Mesendoderm (in vitro differentiated cells): ENCODE results near the gene NOTCH4.

Experiments
- DNase-seq: peaks from one replicate; pipeline ENCODE4 v3.0.0; 2013
- H2AK5ac ChIP-seq: 2 replicates; pipeline ENCODE4 v1.6.1; 2013; ENCODE audit warnings: low read length, inconsistent platforms
- H2BK120ac ChIP-seq: 2 replicates; pipeline ENCODE4 v1.6.1; 2013; ENCODE audit warnings: low read depth, mild to moderate bottlenecking, low read length, moderate library complexity, mixed read lengths
- H2BK15ac ChIP-seq: replicated peaks from 2 replicates; pipeline ENCODE4 v1.6.1; 2013; ENCODE audit warnings: low read depth, mild to moderate bottlenecking, moderate library complexity
- H2BK5ac ChIP-seq: 2 replicates; pipeline ENCODE4 v1.6.1; 2013; ENCODE audit warnings: low read length, inconsistent platforms
- H3K18ac ChIP-seq: 2 replicates; pipeline ENCODE4 v1.6.1; 2013; ENCODE audit warnings: mild to moderate bottlenecking, low read length, mixed read lengths
- H3K23ac ChIP-seq: one replicate; pipeline ENCODE4 v1.6.1; 2013; ENCODE audit warnings: low read length
- H3K27ac ChIP-seq: 2 replicates; pipeline ENCODE4 v1.5.1; 2013; ENCODE audit warnings: low read depth, mild to moderate bottlenecking, inconsistent platforms, low read length, moderate library complexity
- H3K27me3 ChIP-seq: 2 replicates; pipeline ENCODE4 v1.6.1; 2013; ENCODE audit warnings: low read length, control low read depth, mild to moderate bottlenecking, inconsistent platforms; ENCODE audit not compliant: insufficient read depth, poor library complexity
- H3K36me3 ChIP-seq: 2 replicates; pipeline ENCODE4 v1.6.1; 2013; ENCODE audit warnings: low read length, inconsistent platforms; ENCODE audit not compliant: control insufficient read depth, insufficient read depth
- H3K4ac ChIP-seq: one replicate; pipeline ENCODE4 v1.6.1; 2013; ENCODE audit warnings: low read depth, mild to moderate bottlenecking, low read length, moderate library complexity
- H3K4me1 ChIP-seq: 2 replicates; pipeline ENCODE4 v1.6.1; 2013; ENCODE audit warnings: low read depth, low read length, inconsistent platforms; ENCODE audit not compliant: control insufficient read depth
- H3K4me2 ChIP-seq: 2 replicates; pipeline ENCODE4 v1.6.1; 2013; ENCODE audit warnings: low read length
- H3K4me3 ChIP-seq: 2 replicates; pipeline ENCODE4 v1.5.1; 2013; ENCODE audit warnings: mild to moderate bottlenecking, low read length
- H3K56ac ChIP-seq: one replicate; pipeline ENCODE4 v1.6.1; 2013; ENCODE audit warnings: low read length
- H3K79me1 ChIP-seq: 2 replicates; pipeline ENCODE4 v1.6.1; 2013; ENCODE audit warnings: low read length, inconsistent platforms
- H3K79me2 ChIP-seq: 2 replicates; pipeline ENCODE4 v1.6.1; 2013; ENCODE audit warnings: mild to moderate bottlenecking, low read length; ENCODE audit not compliant: control insufficient read depth, insufficient read depth
- H3K9ac ChIP-seq: 2 replicates; pipeline ENCODE4 v1.6.1; 2013; ENCODE audit warnings: low read length, inconsistent platforms
- H4K5ac ChIP-seq: one replicate; pipeline ENCODE4 v1.6.1; 2013; ENCODE audit warnings: low read length
- H4K8ac ChIP-seq: one replicate; pipeline ENCODE4 v1.6.1; 2013; ENCODE audit warnings: low read depth, mild to moderate bottlenecking, control low read depth, low read length, moderate library complexity
- WGBS: extraction: QIAGEN DNeasy Blood & Tissue Kit; methylation state at CpG from one replicate; pipeline ENCODE4 v1.1.7; 2013; ENCODE audit warnings: low lambda C conversion rate, missing lambda C conversion rate; ENCODE audit not compliant: insufficient coverage; ENCODE audit errors: extremely low coverage; 5-methylcytosine and 5-hydroxymethylcytosine counted together

NOTCH4 gene

GRCh38 chr6:32176476-32177182 lies 47.2 kb downstream of the NOTCH4 start:
- peaks cover 25% of the 10 kb centered on the region for H3K79me1 ChIP-seq
- peak overlapping the region; percentile 91 for H3K56ac ChIP-seq
- peaks cover 37% of the 10 kb centered on the region for H3K79me2 ChIP-seq
- H2BK120ac ChIP-seq, result no peak overlapping the region
- 100% methylated on average over 1 of the region's 5 CpGs for WGBS
- H3K27ac ChIP-seq, result peak overlapping the region; percentile 89
- H3K27me3 ChIP-seq, result no peaks in the 10 kb centered on the region
- H3K4me1 ChIP-seq, result peaks cover 17% of the 10 kb centered on the region
- H3K4me3 ChIP-seq, result peak overlapping the region; percentile 18
- H2BK15ac ChIP-seq, result no peak overlapping the region
- H3K4me2 ChIP-seq, result peak overlapping the region; percentile 77
- H3K4ac ChIP-seq, result peak overlapping the region; percentile 89
- H4K5ac ChIP-seq, result peak overlapping the region; percentile 68
- DNase-seq, result no peak
- H3K18ac ChIP-seq, result peak overlapping the region; percentile 47
- H2AK5ac ChIP-seq, result peak overlapping the region; percentile 97
- H3K36me3 ChIP-seq, result peaks cover 1% of the 10 kb centered on the region
- peak overlapping the region; percentile 88 for H3K9ac ChIP-seq
- no peak overlapping the region for H4K8ac ChIP-seq
- peak overlapping the region; percentile 27 for H2BK5ac ChIP-seq
- H3K23ac ChIP-seq, result no peak overlapping the region

- Histone ChIP-seq H3K4me3 (peak within 1 kb of the TSS; percentile 44), H3K23ac (no peak within 1 kb of the TSS), H2AK5ac (peak within 1 kb of the TSS; percentile 97), H3K4me2 (peak within 1 kb of the TSS; percentile 90), H3K56ac (peak within 1 kb of the TSS; percentile 98), H3K79me1 (peaks cover 27% of the 10 kb centered on the region), H3K18ac (peak within 1 kb of the TSS; percentile 89), H3K27ac (peak within 1 kb of the TSS; percentile 89), H3K79me2 (peaks cover 37% of the 10 kb centered on the region), H3K4me1 (peaks cover 17% of the 10 kb centered on the region), H2BK120ac (no peak within 1 kb of the TSS), H3K9ac (peak within 1 kb of the TSS; percentile 88), H4K5ac (peak within 1 kb of the TSS; percentile 68), H2BK5ac (peak within 1 kb of the TSS; percentile 27), H2BK15ac (no peak within 1 kb of the TSS), H3K4ac (peak within 1 kb of the TSS; percentile 73), H3K27me3 (no peaks in the 10 kb centered on the region), H3K36me3 (peaks cover 1% of the 10 kb centered on the region), H4K8ac (no peak within 1 kb of the TSS)
- WGBS, result no CpG with 5 or more reads among the region's 27 CpGs
- peak; percentile 98 for DNase-seq
These were observed 48.0 kb downstream of the NOTCH4 start, which contains the start of gene AGPAT1 for GRCh38 chr6:32175711-32176475. AGPAT1 (minus strand) TSS chr6:32176084; CDS start chr6:32171496, 4,588 bp downstream.

- no peak overlapping the region for H3K4ac ChIP-seq
- WGBS, result no CpG with 5 or more reads among the region's 2 CpGs
- no peak overlapping the region for H3K27ac ChIP-seq
- peaks cover 37% of the 10 kb centered on the region for H3K79me2 ChIP-seq
- H3K79me1 ChIP-seq, result peaks cover 27% of the 10 kb centered on the region
- H3K18ac ChIP-seq, result peak overlapping the region; percentile 89
- H3K4me3 ChIP-seq, result peak overlapping the region; percentile 44
- no peaks in the 10 kb centered on the region for H3K36me3 ChIP-seq
- H3K4me2 ChIP-seq, result peak overlapping the region; percentile 90
- DNase-seq, result no peak
- no peak overlapping the region for H4K5ac ChIP-seq
- H4K8ac ChIP-seq, result no peak overlapping the region
- no peak overlapping the region for H2BK15ac ChIP-seq
- H3K56ac ChIP-seq, result peak overlapping the region; percentile 98
- peaks cover 17% of the 10 kb centered on the region for H3K4me1 ChIP-seq
- H2BK5ac ChIP-seq, result no peak overlapping the region
- peak overlapping the region; percentile 78 for H3K9ac ChIP-seq
- H2BK120ac ChIP-seq, result no peak overlapping the region
- H3K23ac ChIP-seq, result no peak overlapping the region
- no peak overlapping the region for H2AK5ac ChIP-seq
- no peaks in the 10 kb centered on the region for H3K27me3 ChIP-seq
These were observed 48.6 kb downstream of the NOTCH4 start for GRCh38 chr6:32175322-32175710.

GRCh38 chr6:32174416-32174815 lies 49.5 kb downstream of the NOTCH4 start:
- no peak overlapping the region for H3K27ac ChIP-seq
- H3K79me1 ChIP-seq, result peaks cover 27% of the 10 kb centered on the region
- DNase-seq, result no peak
- H3K4me2 ChIP-seq, result no peak overlapping the region
- H3K18ac ChIP-seq, result no peak overlapping the region
- H3K56ac ChIP-seq, result no peak overlapping the region
- H2BK120ac ChIP-seq, result no peak overlapping the region
- no peak overlapping the region for H2BK5ac ChIP-seq
- H3K79me2 ChIP-seq, result peaks cover 37% of the 10 kb centered on the region
- H3K4ac ChIP-seq, result no peak overlapping the region
- H2AK5ac ChIP-seq, result no peak overlapping the region
- no peak overlapping the region for H4K8ac ChIP-seq
- no peak overlapping the region for H4K5ac ChIP-seq
- peaks cover 17% of the 10 kb centered on the region for H3K4me1 ChIP-seq
- no CpG with 5 or more reads among the region's 1 CpG for WGBS
- H3K36me3 ChIP-seq, result peaks cover 2% of the 10 kb centered on the region
- H3K4me3 ChIP-seq, result no peak overlapping the region
- no peak overlapping the region for H3K23ac ChIP-seq
- no peaks in the 10 kb centered on the region for H3K27me3 ChIP-seq
- no peak overlapping the region for H3K9ac ChIP-seq
- H2BK15ac ChIP-seq, result no peak overlapping the region

- Histone ChIP-seq H4K8ac (no peak overlapping the region), H3K27ac (no peak overlapping the region), H3K27me3 (no peaks in the 10 kb centered on the region), H3K4me3 (no peak overlapping the region), H3K36me3 (peaks cover 2% of the 10 kb centered on the region), H2BK120ac (no peak overlapping the region), H3K4me2 (no peak overlapping the region), H3K4ac (no peak overlapping the region), H3K9ac (peak overlapping the region; percentile 12), H3K79me2 (peaks cover 31% of the 10 kb centered on the region), H2BK15ac (no peak overlapping the region), H3K79me1 (peaks cover 24% of the 10 kb centered on the region), H3K56ac (no peak overlapping the region), H4K5ac (no peak overlapping the region), H2AK5ac (no peak overlapping the region), H3K4me1 (peaks cover 15% of the 10 kb centered on the region), H3K23ac (no peak overlapping the region), H2BK5ac (no peak overlapping the region), H3K18ac (no peak overlapping the region)
- peak; percentile 84 for DNase-seq
- no CpG with 5 or more reads among the region's 4 CpGs for WGBS
These were observed 50.7 kb downstream of the NOTCH4 start for GRCh38 chr6:32173051-32173727.
